IMR-90 (cell line): ENCODE data around the gene SLBP. TPM values are rescaled to one million over a fixed set of nuclear protein-coding genes. Genes with fewer than 3 reads are reported as not detected.

Experiments used
- ATAC-seq: fragments of 200-7000 bp; cut with Tn5 transposase; 2 replicates; pipeline ENCODE4 v1.9.1; 2020; ENCODE audit warnings: low read depth, mild to moderate bottlenecking, moderate library complexity
- BruUV-seq: library from RNA; stranded (reverse); fragments of 400-500 nt; replicated peaks from 2 replicates; lab custom pipeline; 2021; lab: Mats Ljungman, UMichigan
- CTCF ChIA-PET: fragments of 300-600 bp; formaldehyde crosslinking; extraction: SDS; loops from one replicate; lab custom pipeline; 2021; ENCODE audit warnings: antibody characterized with exemption; lab: Yijun Ruan, JAX
- POLR2A ChIA-PET: fragments of 300-600 bp; sonication (Branson Sonifier 250); formaldehyde crosslinking; loops from one replicate; lab custom pipeline; 2022; ENCODE audit warnings: antibody characterized with exemption; ENCODE audit not compliant: unreplicated experiment; lab: Charles Lee
- DNase-seq: peaks from one replicate; pipeline ENCODE4 v3.0.0; 2013
- H2AFZ ChIP-seq: replicated peaks from 2 replicates; pipeline ENCODE3; 2013; ENCODE audit warnings: low read length, mild to moderate bottlenecking; ENCODE audit not compliant: poor library complexity
- H2AK5ac ChIP-seq: 2 replicates; pipeline ENCODE4 v1.6.1; 2013; ENCODE audit warnings: low read depth, low read length, inconsistent platforms
- H2AK9ac ChIP-seq: replicated peaks from 2 replicates; pipeline ENCODE3; 2013; ENCODE audit warnings: mild to moderate bottlenecking, low read depth, low read length, moderate library complexity; ENCODE audit not compliant: poor library complexity
- H2BK120ac ChIP-seq: 2 replicates; pipeline ENCODE4 v1.6.1; 2013; ENCODE audit warnings: low read depth, low read length, inconsistent platforms
- H2BK15ac ChIP-seq: 3 replicates; pipeline ENCODE4 v1.6.1; 2013; ENCODE audit warnings: low read depth, low read length, inconsistent platforms
- H2BK20ac ChIP-seq: 2 replicates; pipeline ENCODE4 v1.6.1; 2013; ENCODE audit warnings: low read depth, mild to moderate bottlenecking, inconsistent platforms, low read length, moderate library complexity
- H2BK5ac ChIP-seq: 2 replicates; pipeline ENCODE4 v1.6.1; 2013; ENCODE audit warnings: mild to moderate bottlenecking, low read depth, low read length, inconsistent platforms; ENCODE audit not compliant: poor library complexity, severe bottlenecking
- H3K14ac ChIP-seq: replicated peaks from 2 replicates; pipeline ENCODE4 v1.6.1; 2013; ENCODE audit warnings: low read depth, low read length, inconsistent platforms
- H3K18ac ChIP-seq: 2 replicates; pipeline ENCODE4 v1.6.1; 2013; ENCODE audit warnings: low read depth, low read length, control low read depth
- H3K23ac ChIP-seq: 2 replicates; pipeline ENCODE4 v1.6.1; 2013; ENCODE audit warnings: low read depth, low read length, inconsistent platforms
- H3K27ac ChIP-seq: 2 replicates; pipeline ENCODE4 v1.5.1; 2013; ENCODE audit warnings: mild to moderate bottlenecking, control low read depth, low read length; ENCODE audit not compliant: insufficient read depth
- H3K27me3 ChIP-seq: 2 replicates; pipeline ENCODE4 v1.6.1; 2013; ENCODE audit warnings: low read length; ENCODE audit not compliant: control insufficient read depth, insufficient read depth
- H3K36me3 ChIP-seq: 2 replicates; pipeline ENCODE4 v1.6.1; 2013; ENCODE audit warnings: low read length, mixed read lengths; ENCODE audit not compliant: control insufficient read depth, insufficient read depth
- H3K4ac ChIP-seq: 2 replicates; pipeline ENCODE4 v1.6.1; 2013; ENCODE audit warnings: low read depth, low read length, inconsistent platforms
- H3K4me1 ChIP-seq: 2 replicates; pipeline ENCODE4 v1.6.1; 2013; ENCODE audit warnings: low read length, mixed read lengths; ENCODE audit not compliant: control insufficient read depth, insufficient read depth
- H3K4me2 ChIP-seq: 2 replicates; pipeline ENCODE4 v1.6.1; 2013; ENCODE audit warnings: low read depth, mild to moderate bottlenecking, control low read depth, low read length, moderate library complexity
- H3K4me3 ChIP-seq: 2 replicates; pipeline ENCODE4 v1.5.1; 2013; ENCODE audit warnings: low read depth, mild to moderate bottlenecking, control low read depth, low read length, moderate library complexity; ENCODE audit not compliant: insufficient read depth
- H3K56ac ChIP-seq: 2 replicates; pipeline ENCODE4 v1.6.1; 2013; ENCODE audit warnings: low read length, inconsistent platforms; ENCODE audit not compliant: insufficient read depth; ENCODE audit errors: extremely low read depth
- H3K79me1 ChIP-seq, 2 experiments: 2 replicates each; pipeline ENCODE4 v1.6.1; 2013; ENCODE audit warnings: low read length in 2 of 2, inconsistent platforms in 1 of 2, low read depth in 1 of 2
- H3K9ac ChIP-seq: 2 replicates; pipeline ENCODE4 v1.6.1; 2013; ENCODE audit warnings: low read depth, low read length, control low read depth
- H3K9me1 ChIP-seq: 2 replicates; pipeline ENCODE4 v1.6.1; 2013; ENCODE audit warnings: low read length, inconsistent platforms; ENCODE audit not compliant: insufficient read depth
- H3K9me3 ChIP-seq: 2 replicates; pipeline ENCODE4 v1.6.1; 2013; ENCODE audit warnings: low read length; ENCODE audit not compliant: control insufficient read depth, insufficient read depth
- H4K20me1 ChIP-seq: 2 replicates; pipeline ENCODE4 v1.6.1; 2013; ENCODE audit warnings: low read length, inconsistent platforms; ENCODE audit not compliant: insufficient read depth
- H4K5ac ChIP-seq: 2 replicates; pipeline ENCODE4 v1.6.1; 2013; ENCODE audit warnings: mild to moderate bottlenecking, low read depth, low read length, control low read depth
- H4K8ac ChIP-seq, 2 experiments: 2 replicates each; pipeline ENCODE4 v1.6.1; 2013; ENCODE audit warnings: low read depth in 2 of 2, low read length in 2 of 2, control low read depth in 1 of 2, inconsistent platforms in 1 of 2
- H4K91ac ChIP-seq: 2 replicates; pipeline ENCODE4 v1.6.1; 2013; ENCODE audit warnings: low read depth, low read length, inconsistent platforms; ENCODE audit not compliant: insufficient read depth
- BHLHE40 ChIP-seq: fragments of 150-350 bp; IDR thresholded peaks from 2 replicates; pipeline ENCODE4 v1.6.1; 2016; ENCODE audit warnings: mild to moderate bottlenecking, low read depth, low read length
- CEBPB ChIP-seq: IDR thresholded peaks from 2 replicates; pipeline ENCODE4 v1.6.1; 2012; ENCODE audit warnings: low read depth, low read length, improper control_type of control experiment
- CHD1 ChIP-seq: IDR thresholded peaks from 2 replicates; pipeline ENCODE4 v1.6.1; 2012; ENCODE audit warnings: low read depth, low read length, improper control_type of control experiment
- FOS ChIP-seq: fragments of 150-350 bp; IDR thresholded peaks from 2 replicates; pipeline ENCODE4 v1.6.1; 2016; ENCODE audit warnings: low read depth, low read length
- MAFK ChIP-seq: IDR thresholded peaks from 2 replicates; pipeline ENCODE4 v1.6.1; 2012; ENCODE audit warnings: low read depth, low read length, improper control_type of control experiment
- MAZ ChIP-seq: IDR thresholded peaks from 2 replicates; pipeline ENCODE4 v1.6.1; 2012; ENCODE audit warnings: low read depth, mild to moderate bottlenecking, low read length, improper control_type of control experiment, moderate library complexity, borderline replicate concordance
- MXI1 ChIP-seq: IDR thresholded peaks from 2 replicates; pipeline ENCODE4 v1.6.1; 2012; ENCODE audit warnings: low read depth, mild to moderate bottlenecking, low read length, moderate library complexity, borderline replicate concordance
- NFE2L2 ChIP-seq: fragments of 150-350 bp; IDR thresholded peaks from 2 replicates; pipeline ENCODE4 v1.6.1; 2016; ENCODE audit warnings: low read depth, mild to moderate bottlenecking, low read length
- POLR2A ChIP-seq: IDR thresholded peaks from 2 replicates; pipeline ENCODE4 v1.6.1; 2012; ENCODE audit warnings: mild to moderate bottlenecking, low read depth, low read length
- RAD21 ChIP-seq: IDR thresholded peaks from 2 replicates; pipeline ENCODE4 v1.6.1; 2012; ENCODE audit warnings: low read length, improper control_type of control experiment
- RCOR1 ChIP-seq: IDR thresholded peaks from 2 replicates; pipeline ENCODE4 v1.6.1; 2012; ENCODE audit warnings: mild to moderate bottlenecking, low read length, improper control_type of control experiment; ENCODE audit not compliant: insufficient replicate concordance
- RFX5 ChIP-seq: IDR thresholded peaks from 2 replicates; pipeline ENCODE4 v1.8.0; 2012; ENCODE audit warnings: low read depth, mild to moderate bottlenecking, low read length, moderate library complexity
- SMC3 ChIP-seq: fragments of 150-350 bp; IDR thresholded peaks from 2 replicates; pipeline ENCODE4 v1.6.1; 2016; ENCODE audit warnings: low read depth, mild to moderate bottlenecking, antibody characterized with exemption, low read length, moderate library complexity
- WGBS, 2 experiments: methylation state at CpG; one replicate each; pipeline versions ENCODE4 v1.1.5 to v1.1.7; 2013; ENCODE audit warnings: missing lambda C conversion rate in 2 of 2; ENCODE audit not compliant: insufficient read length in 1 of 2; ENCODE audit errors: extremely low coverage in 2 of 2; 5-methylcytosine and 5-hydroxymethylcytosine counted together
- dilution Hi-C: fragments of 300-500 bp; cut with HindIII; formaldehyde crosslinking; loops from one replicate; pipeline ENCODE4 v1.14.3; 2018; ENCODE audit warnings: low sequenced_read_pairs; ENCODE audit not compliant: unreplicated experiment
- in situ Hi-C: fragments of 300-500 bp; cut with MboI; formaldehyde crosslinking; loops from 3 replicates; pipeline ENCODE4 v1.14.3; 2019; ENCODE audit warnings: low sequenced_read_pairs, inconsistent platforms, mixed read lengths
- intact Hi-C: fragments of 100-400 bp; cut with micrococcal nuclease; formaldehyde crosslinking; loops from 2 replicates; pipeline ENCODE4 v1.10.0; 2022
- polyA plus RNA-seq, 3 experiments: library from polyadenylated mRNA; depleted of rRNA; stranded (reverse); fragments of >200 nt; gene quantifications; 2 replicates each; pipeline ENCODE4 v1.2.3, GENCODE V29; 2012; ENCODE audit warnings: low replicate concordance in 1 of 3
- total RNA-seq: library from RNA; depleted of rRNA; stranded (reverse); fragments of >200 nt; gene quantifications from 2 replicates; pipeline ENCODE4 v1.2.3, GENCODE V29; 2012
- TF ChIP-seq, protein P1 (sequence below): fragments of 150-350 bp; IDR thresholded peaks from 2 replicates; pipeline ENCODE4 v1.6.1; 2017; ENCODE audit warnings: mild to moderate bottlenecking, antibody characterized with exemption, low read length, low read depth
- TF ChIP-seq, protein P2 (sequence below): conservative IDR thresholded peaks from 2 replicates; pipeline ENCODE4 v1.5.1; 2012; ENCODE audit warnings: mild to moderate bottlenecking, low read depth, low read length, improper control_type of control experiment
- TF ChIP-seq, protein P3 (sequence below): fragments of 150-350 bp; IDR thresholded peaks from 2 replicates; pipeline ENCODE4 v1.6.1; 2016; ENCODE audit warnings: low read depth, mild to moderate bottlenecking, low read length, moderate library complexity, borderline replicate concordance

Gene SLBP
- total and polyA plus RNA-seq, 2 of the 4 experiments (the other 2 are of a cell fraction) = 64.9 to 66.1 TPM

DNA sequence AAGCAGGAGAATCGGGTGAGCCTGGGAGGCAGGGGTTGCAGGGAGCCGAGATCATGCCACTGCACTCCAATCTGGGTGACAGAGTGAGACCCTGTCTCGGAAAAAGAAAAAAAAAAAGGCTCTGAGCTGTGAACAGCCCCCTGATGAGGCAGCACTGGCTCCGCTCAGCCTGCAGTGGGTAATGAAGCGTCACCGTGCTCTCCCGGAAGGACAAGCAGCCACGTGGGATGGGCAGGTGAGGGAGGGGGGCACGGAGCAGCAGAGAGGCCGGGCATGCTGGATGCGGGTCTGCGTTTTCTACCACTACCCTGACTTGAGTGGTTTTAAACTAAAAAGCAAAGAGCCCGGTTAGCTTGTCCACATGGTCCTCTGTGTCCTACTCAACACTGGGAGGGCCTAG is 24.7 kb upstream of the SLBP start:
- CTCF ChIA-PET = no interaction called here
- Histone ChIP-seq H4K20me1 (peaks cover 3% of the 10 kb centered on the region; the same call in 1 of the 2 replicates), H3K4me2 (no peak overlapping the region), H3K18ac (no peak overlapping the region), H2BK20ac (no peak overlapping the region), H3K14ac (no peak overlapping the region), H2BK120ac (no peak overlapping the region), H3K23ac (no peak overlapping the region), H3K4me1 (no peaks in the 10 kb centered on the region), H2AK5ac (no peak overlapping the region), H2AK9ac (no peak overlapping the region), H4K5ac (no peak overlapping the region), H3K9ac (no peak overlapping the region), H4K8ac (no peak overlapping the region), H2BK15ac (no peak overlapping the region), H3K9me3 (peaks cover 11% of the 10 kb centered on the region), H3K56ac (no peak overlapping the region), H3K27me3 (no peaks in the 10 kb centered on the region), H3K4ac (no peak overlapping the region), H2AFZ (no peak overlapping the region), H3K79me1 (peaks cover 28 to 38% of the 10 kb centered on the region in 2 experiments), H3K27ac (no peak overlapping the region), H4K91ac (no peak overlapping the region), H3K36me3 (peaks cover 54% of the 10 kb centered on the region), H3K4me3 (no peak overlapping the region), H2BK5ac (no peak overlapping the region), H3K9me1 (no peaks in the 10 kb centered on the region)
- POLR2A ChIA-PET = no interaction called here
- BruUV-seq = no TSS peak
- 98% methylated on average over 10 of the region's 13 CpGs; no CpG with 5 or more reads in 1 of the 2 experiments for WGBS, 2 experiments
- in situ Hi-C loops = no loop called here
- intact Hi-C loops = no loop called here
- DNase-seq (no peak), ATAC-seq (no peak)
- TF ChIP-seq, protein P1, sequence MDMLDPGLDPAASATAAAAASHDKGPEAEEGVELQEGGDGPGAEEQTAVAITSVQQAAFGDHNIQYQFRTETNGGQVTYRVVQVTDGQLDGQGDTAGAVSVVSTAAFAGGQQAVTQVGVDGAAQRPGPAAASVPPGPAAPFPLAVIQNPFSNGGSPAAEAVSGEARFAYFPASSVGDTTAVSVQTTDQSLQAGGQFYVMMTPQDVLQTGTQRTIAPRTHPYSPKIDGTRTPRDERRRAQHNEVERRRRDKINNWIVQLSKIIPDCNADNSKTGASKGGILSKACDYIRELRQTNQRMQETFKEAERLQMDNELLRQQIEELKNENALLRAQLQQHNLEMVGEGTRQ = no peak
- no peak for TF ChIP-seq SMC3
- TF ChIP-seq MAFK = no peak
- no peak for TF ChIP-seq FOS
- TF ChIP-seq BHLHE40 = no peak
- TF ChIP-seq RAD21 = no peak
- TF ChIP-seq, protein P2, sequence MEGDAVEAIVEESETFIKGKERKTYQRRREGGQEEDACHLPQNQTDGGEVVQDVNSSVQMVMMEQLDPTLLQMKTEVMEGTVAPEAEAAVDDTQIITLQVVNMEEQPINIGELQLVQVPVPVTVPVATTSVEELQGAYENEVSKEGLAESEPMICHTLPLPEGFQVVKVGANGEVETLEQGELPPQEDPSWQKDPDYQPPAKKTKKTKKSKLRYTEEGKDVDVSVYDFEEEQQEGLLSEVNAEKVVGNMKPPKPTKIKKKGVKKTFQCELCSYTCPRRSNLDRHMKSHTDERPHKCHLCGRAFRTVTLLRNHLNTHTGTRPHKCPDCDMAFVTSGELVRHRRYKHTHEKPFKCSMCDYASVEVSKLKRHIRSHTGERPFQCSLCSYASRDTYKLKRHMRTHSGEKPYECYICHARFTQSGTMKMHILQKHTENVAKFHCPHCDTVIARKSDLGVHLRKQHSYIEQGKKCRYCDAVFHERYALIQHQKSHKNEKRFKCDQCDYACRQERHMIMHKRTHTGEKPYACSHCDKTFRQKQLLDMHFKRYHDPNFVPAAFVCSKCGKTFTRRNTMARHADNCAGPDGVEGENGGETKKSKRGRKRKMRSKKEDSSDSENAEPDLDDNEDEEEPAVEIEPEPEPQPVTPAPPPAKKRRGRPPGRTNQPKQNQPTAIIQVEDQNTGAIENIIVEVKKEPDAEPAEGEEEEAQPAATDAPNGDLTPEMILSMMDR = no peak
- TF ChIP-seq CEBPB = no peak
- TF ChIP-seq CHD1 = no peak
- no peak for TF ChIP-seq MAZ
- TF ChIP-seq RFX5 = no peak
- TF ChIP-seq, protein P3, sequence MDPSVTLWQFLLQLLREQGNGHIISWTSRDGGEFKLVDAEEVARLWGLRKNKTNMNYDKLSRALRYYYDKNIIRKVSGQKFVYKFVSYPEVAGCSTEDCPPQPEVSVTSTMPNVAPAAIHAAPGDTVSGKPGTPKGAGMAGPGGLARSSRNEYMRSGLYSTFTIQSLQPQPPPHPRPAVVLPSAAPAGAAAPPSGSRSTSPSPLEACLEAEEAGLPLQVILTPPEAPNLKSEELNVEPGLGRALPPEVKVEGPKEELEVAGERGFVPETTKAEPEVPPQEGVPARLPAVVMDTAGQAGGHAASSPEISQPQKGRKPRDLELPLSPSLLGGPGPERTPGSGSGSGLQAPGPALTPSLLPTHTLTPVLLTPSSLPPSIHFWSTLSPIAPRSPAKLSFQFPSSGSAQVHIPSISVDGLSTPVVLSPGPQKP = no peak
- TF ChIP-seq RCOR1 = no peak
- no peak for TF ChIP-seq NFE2L2
- TF ChIP-seq MXI1 = no peak
- TF ChIP-seq POLR2A = no peak
- dilution Hi-C loops = no loop called here
